ENCODE measurements around the gene THSD7A.
"Not testable (repeated sequence)": the region's sequence is repeated elsewhere in the genome, so short reads cannot be mapped to it uniquely, and the experiment has no call there.

THSD7A gene

GRCh38 chr7:11552676-11553296 is 279.2 kb downstream of the THSD7A start:
- H3K4me3 ChIP-seq (ENCODE audit: low read length): no peak overlapping the region
- DNase-seq (ENCODE audit: low read depth, low spot score): no peak

- no peak overlapping the region for H3K4me3 ChIP-seq (ENCODE audit: low read length)
- no peak for DNase-seq (ENCODE audit: low read depth, low spot score)
Observed at GRCh38 chr7:11551470-11551869, 280.5 kb downstream of the THSD7A start.

GRCh38 chr7:11548532-11548931 is 283.5 kb downstream of the THSD7A start:
- no peak for DNase-seq (ENCODE audit: low read depth, low spot score)
- H3K4me3 ChIP-seq (ENCODE audit: low read length): no peak overlapping the region

- no peak overlapping the region for H3K4me3 ChIP-seq (ENCODE audit: low read length)
Observed at GRCh38 chr7:11541330-11541729, 290.7 kb downstream of the THSD7A start.

GRCh38 chr7:11540271-11540761 is 291.7 kb downstream of the THSD7A start:
- no peak overlapping the region for H3K4me3 ChIP-seq (ENCODE audit: low read length)
- no peak for DNase-seq (ENCODE audit: low read depth, low spot score)

More at GRCh38 chr7:11541330-11541729, 290.7 kb downstream of the THSD7A start:
- DNase-seq (ENCODE audit: low read depth, low spot score): no peak

- H3K4me3 ChIP-seq (ENCODE audit: low read length): no peak overlapping the region
- no peak for DNase-seq (ENCODE audit: low read depth, low spot score)
Observed at GRCh38 chr7:11539853-11540252, 292.1 kb downstream of the THSD7A start.

- H3K4me3 ChIP-seq (ENCODE audit: low read length): no peak overlapping the region
- DNase-seq (ENCODE audit: low read depth, low spot score): no peak
Observed at GRCh38 chr7:11538751-11539299, 293.2 kb downstream of the THSD7A start.

GRCh38 chr7:11533229-11533820 is 298.7 kb downstream of the THSD7A start:
- no peak overlapping the region for H3K4me3 ChIP-seq (ENCODE audit: low read length)
- no peak for DNase-seq (ENCODE audit: low read depth, low spot score)

GRCh38 chr7:11529382-11529781 is 302.6 kb downstream of the THSD7A start:
- no peak overlapping the region for H3K4me3 ChIP-seq (ENCODE audit: low read length)
- DNase-seq (ENCODE audit: low read depth, low spot score): no peak

GRCh38 chr7:11527707-11528106 is 304.3 kb downstream of the THSD7A start:
- no peak for DNase-seq (ENCODE audit: low read depth, low spot score)
- H3K4me3 ChIP-seq (ENCODE audit: low read length): no peak overlapping the region

- DNase-seq (ENCODE audit: low read depth, low spot score): no peak
Observed at GRCh38 chr7:11524476-11525397, 307.3 kb downstream of the THSD7A start.

GRCh38 chr7:11521964-11522499 is 310.0 kb downstream of the THSD7A start:
- not testable (repeated sequence) for H3K4me3 ChIP-seq (ENCODE audit: low read length); DNase-seq (ENCODE audit: low read depth, low spot score)

More at GRCh38 chr7:11524476-11525397, 307.3 kb downstream of the THSD7A start:
- H3K4me3 ChIP-seq (ENCODE audit: low read length): no peak overlapping the region

GRCh38 chr7:11517853-11518252 is 314.1 kb downstream of the THSD7A start:
- no peak overlapping the region for H3K4me3 ChIP-seq (ENCODE audit: low read length)
- no peak for DNase-seq (ENCODE audit: low read depth, low spot score)

- H3K4me3 ChIP-seq (ENCODE audit: low read length): no peak overlapping the region
- no peak for DNase-seq (ENCODE audit: low read depth, low spot score)
Observed at GRCh38 chr7:11516328-11516727, 315.7 kb downstream of the THSD7A start.

GRCh38 chr7:11513460-11513859 is 318.5 kb downstream of the THSD7A start:
- DNase-seq (ENCODE audit: low read depth, low spot score): no peak
- no peak overlapping the region for H3K4me3 ChIP-seq (ENCODE audit: low read length)

GRCh38 chr7:11507929-11508328 is 324.1 kb downstream of the THSD7A start:
- no peak for DNase-seq (ENCODE audit: low read depth, low spot score)
- no peak overlapping the region for H3K4me3 ChIP-seq (ENCODE audit: low read length)

GRCh38 chr7:11506417-11506816 is 325.6 kb downstream of the THSD7A start:
- H3K4me3 ChIP-seq (ENCODE audit: low read length): no peak overlapping the region
- DNase-seq (ENCODE audit: low read depth, low spot score): no peak

GRCh38 chr7:11505471-11505985 is 326.5 kb downstream of the THSD7A start:
- no peak for DNase-seq (ENCODE audit: low read depth, low spot score)
- H3K4me3 ChIP-seq (ENCODE audit: low read length): no peak overlapping the region

GRCh38 chr7:11492307-11492706 is 339.7 kb downstream of the THSD7A start:
- DNase-seq (ENCODE audit: low read depth, low spot score): no peak

More at GRCh38 chr7:11492307-11492706, 339.7 kb downstream of the THSD7A start:
- no peak overlapping the region for H3K4me3 ChIP-seq (ENCODE audit: low read length)
